A673 (cell line): Measurements from ENCODE around the gene KRTAP1-3. TPM values are rescaled to one million over a fixed set of nuclear protein-coding genes. Genes with fewer than 3 reads are reported as not detected.
"Not testable (repeated sequence)": the region's sequence is repeated elsewhere in the genome, so short reads cannot be mapped to it uniquely, and the experiment has no call there.

Experiments
- BruUV-seq: library from RNA; stranded (reverse); fragments of 400-500 nt; replicated peaks from 2 replicates; lab custom pipeline; 2021; lab: Mats Ljungman, UMichigan
- CTCF ChIA-PET: fragments of 300-600 bp; sonication (Branson Sonifier 250); formaldehyde crosslinking; loops from one replicate; lab custom pipeline; 2022; ENCODE audit warnings: antibody characterized with exemption; lab: Charles Lee
- POLR2A ChIA-PET: fragments of 300-600 bp; sonication (Branson Sonifier 250); formaldehyde crosslinking; loops from one replicate; lab custom pipeline; 2022; ENCODE audit warnings: antibody characterized with exemption; ENCODE audit not compliant: low non-redundant PET; lab: Charles Lee
- DNase-seq: peaks from one replicate; pipeline ENCODE4 v3.0.0-alpha.2; 2015; ENCODE audit warnings: low spot score
- H3K27ac ChIP-seq: fragments of 200-600 bp; sonication (generic); 2 replicates; pipeline ENCODE4 v1.5.1; 2016; ENCODE audit warnings: mixed run types, low read depth, mild to moderate bottlenecking, mixed read lengths, antibody characterized with exemption, low read length; ENCODE audit not compliant: poor library complexity, severe bottlenecking
- H3K27me3 ChIP-seq: fragments of 200-600 bp; sonication (generic); replicated peaks from 2 replicates; pipeline ENCODE4 v1.6.1; 2017; ENCODE audit warnings: mixed run types, low read depth, mild to moderate bottlenecking, mixed read lengths, antibody characterized with exemption, low read length; ENCODE audit not compliant: insufficient read depth, poor library complexity
- H3K36me3 ChIP-seq: fragments of 200-600 bp; sonication (generic); 2 replicates; pipeline ENCODE4 v1.6.1; 2016; ENCODE audit warnings: mixed run types, mild to moderate bottlenecking, mixed read lengths, antibody characterized with exemption, low read length; ENCODE audit not compliant: insufficient read depth, poor library complexity, severe bottlenecking
- H3K4me1 ChIP-seq: fragments of 200-600 bp; sonication (generic); 2 replicates; pipeline ENCODE4 v1.6.1; 2017; ENCODE audit warnings: mixed run types, mild to moderate bottlenecking, mixed read lengths, antibody characterized with exemption, low read length; ENCODE audit not compliant: insufficient read depth, poor library complexity, severe bottlenecking
- H3K4me3 ChIP-seq: fragments of 200-600 bp; sonication (generic); 2 replicates; pipeline ENCODE4 v1.5.1; 2016; ENCODE audit warnings: low read depth, mixed run types, mild to moderate bottlenecking, mixed read lengths, low read length; ENCODE audit not compliant: poor library complexity, severe bottlenecking
- H3K9me3 ChIP-seq: fragments of 200-600 bp; sonication (generic); 2 replicates; pipeline ENCODE4 v1.6.1; 2016; ENCODE audit warnings: mixed run types, low read depth, mild to moderate bottlenecking, mixed read lengths, antibody characterized with exemption, low read length; ENCODE audit not compliant: poor library complexity, severe bottlenecking
- CTCF ChIP-seq: fragments of 300-800, 200-600 bp; sonication (generic); conservative IDR thresholded peaks from 2 replicates; pipeline ENCODE4 v1.5.1; 2017; ENCODE audit warnings: low read depth, mild to moderate bottlenecking, antibody characterized with exemption, low read length, moderate library complexity, mixed read lengths
- EZH2 ChIP-seq: fragments of 200-600 bp; sonication (generic); IDR thresholded peaks from 2 replicates; pipeline ENCODE4 v1.6.1; 2017; ENCODE audit warnings: borderline replicate concordance, low read depth, mild to moderate bottlenecking, mixed read lengths, antibody characterized with exemption, low read length; ENCODE audit not compliant: poor library complexity, severe bottlenecking
- intact Hi-C: fragments of 100-400 bp; cut with micrococcal nuclease; formaldehyde crosslinking; loops from one replicate; pipeline ENCODE4 v1.10.0; 2022; ENCODE audit not compliant: unreplicated experiment
- total RNA-seq: library from RNA; stranded (reverse); gene quantifications from 2 replicates; pipeline ENCODE4 v1.2.3, GENCODE V29; 2021

KRTAP1-3 gene
- total RNA-seq, 1 experiment from 2014 or later: not detected

- POLR2A ChIA-PET: no interaction called here
- no peak for DNase-seq
- BruUV-seq: no TSS peak
- CTCF ChIA-PET: no interaction called here
- Histone ChIP-seq H3K27ac (no peak overlapping the region), H3K36me3 (no peaks in the 10 kb centered on the region), H3K4me3 (no peak overlapping the region), H3K9me3 (no peaks in the 10 kb centered on the region), H3K27me3 (no peaks in the 10 kb centered on the region), H3K4me1 (no peaks in the 10 kb centered on the region)
- intact Hi-C loops: no loop called here
- TF ChIP-seq EZH2: no peak
Measured at GRCh38 chr17:41069031-41069430, 34.4 kb upstream of the KRTAP1-3 start.

GRCh38 chr17:41067281-41067680, 32.6 kb upstream of the KRTAP1-3 start:
- intact Hi-C loops: no loop called here
- no peak for DNase-seq
- ChIA-PET POLR2A (no interaction called here), CTCF (no interaction called here)
- BruUV-seq: no TSS peak
- H3K9me3 ChIP-seq: no peaks in the 10 kb centered on the region
- no peaks in the 10 kb centered on the region for H3K27me3 ChIP-seq
- H3K27ac ChIP-seq: no peak overlapping the region
- no peaks in the 10 kb centered on the region for H3K36me3 ChIP-seq
- TF ChIP-seq CTCF (no peak), EZH2 (no peak)
- no peaks in the 10 kb centered on the region for H3K4me1 ChIP-seq
- no peak overlapping the region for H3K4me3 ChIP-seq

GRCh38 chr17:41065829-41066624, 31.4 kb upstream of the KRTAP1-3 start, which contains the start of gene KRTAP2-4:
Gene KRTAP2-4 (minus strand): TSS chr17:41065879. CDS start chr17:41065845, 34 bp downstream.
- no TSS peak for BruUV-seq
- Histone ChIP-seq H3K36me3 (no peaks in the 10 kb centered on the region), H3K4me1 (no peaks in the 10 kb centered on the region), H3K4me3 (no peak within 1 kb of the TSS), H3K27me3 (no peaks in the 10 kb centered on the region), H3K9me3 (no peaks in the 10 kb centered on the region), H3K27ac (no peak within 1 kb of the TSS)
- TF ChIP-seq EZH2 (no peak), CTCF (no peak)
- intact Hi-C loops: no loop called here
- DNase-seq: no peak
- POLR2A ChIA-PET: no interaction called here
- CTCF ChIA-PET: no interaction called here

- CTCF ChIA-PET, POLR2A ChIA-PET, BruUV-seq, H3K27ac ChIP-seq, H3K4me3 ChIP-seq, H3K9me3 ChIP-seq, intact Hi-C loops, H3K36me3 ChIP-seq, H3K4me1 ChIP-seq, DNase-seq, H3K27me3 ChIP-seq: not testable (repeated sequence)
Measured at GRCh38 chr17:41065016-41065689, 30.5 kb upstream of the KRTAP1-3 start.
